Breast epithelium (tissue), 3 donors: ENCODE measurements around the gene ELF4.

Experiments
- CTCF ChIP-seq, 3 donors: fragments of 450-650 bp; IDR thresholded peaks; one replicate each; pipeline ENCODE4 v1.5.1; 2016 to 2017; ENCODE audit warnings: antibody characterized with exemption in 3 of 3, mild to moderate bottlenecking in 3 of 3, moderate library complexity in 3 of 3
- POLR2A ChIP-seq: fragments of 450-650 bp; IDR thresholded peaks from one replicate; pipeline ENCODE4 v1.6.1; 2016; ENCODE audit warnings: antibody characterized with exemption, mild to moderate bottlenecking, moderate library complexity

GRCh38 chrX:130082244-130083106, 27.8 kb downstream of the ELF4 start:
- TF ChIP-seq POLR2A (no peak), CTCF (IDR thresholded peaks at IDR 0.05) (no peak)
